Stimulated activated CD4-positive, alpha-beta T cell treated with anti-CD3 and anti-CD28 coated beads, Interleukin-4, amount 100 ng/mL, for 4 hours (primary cell): ENCODE results near the gene PRDM16.

ENCODE experiments used
- DNase-seq, 2 experiments: peaks; one replicate each; pipeline ENCODE4 v3.0.0-alpha.2; 2020

PRDM16 gene

GRCh38 chr1:3386205-3387002 is 317.4 kb downstream of the PRDM16 start:
- DNase-seq, result no peak

GRCh38 chr1:3387401-3387800 is 318.4 kb downstream of the PRDM16 start:
- DNase-seq, result no peak

- DNase-seq, result no peak
These were observed 320.3 kb downstream of the PRDM16 start for GRCh38 chr1:3389093-3389833.

GRCh38 chr1:3390291-3390690 is 321.3 kb downstream of the PRDM16 start:
- no peak for DNase-seq

GRCh38 chr1:3391711-3392110 is 322.7 kb downstream of the PRDM16 start:
- no peak for DNase-seq

- no peak for DNase-seq
These were observed 324.3 kb downstream of the PRDM16 start for GRCh38 chr1:3393024-3393986.

- no peak for DNase-seq
These were observed 325.3 kb downstream of the PRDM16 start for GRCh38 chr1:3393987-3394920.

GRCh38 chr1:3396411-3396810 is 327.4 kb downstream of the PRDM16 start:
- DNase-seq, result no peak

GRCh38 chr1:3397311-3397710 is 328.3 kb downstream of the PRDM16 start:
- DNase-seq, result no peak

- no peak for DNase-seq
These were observed 329.6 kb downstream of the PRDM16 start for GRCh38 chr1:3398396-3399140.

- no peak for DNase-seq
These were observed 330.7 kb downstream of the PRDM16 start for GRCh38 chr1:3399732-3400131.

- DNase-seq, result no peak
These were observed 332.7 kb downstream of the PRDM16 start for GRCh38 chr1:3401585-3402257.

GRCh38 chr1:3402258-3403010 is 333.4 kb downstream of the PRDM16 start:
- no peak for DNase-seq

- no peak for DNase-seq
These were observed 334.0 kb downstream of the PRDM16 start for GRCh38 chr1:3403011-3403345.

- no peak for DNase-seq
These were observed 334.6 kb downstream of the PRDM16 start for GRCh38 chr1:3403388-3404231.

- no peak for DNase-seq
These were observed 335.3 kb downstream of the PRDM16 start for GRCh38 chr1:3404301-3404700.

GRCh38 chr1:3404801-3405200 is 335.8 kb downstream of the PRDM16 start:
- DNase-seq, result no peak

GRCh38 chr1:3405491-3405890 is 336.5 kb downstream of the PRDM16 start:
- no peak for DNase-seq
